ENCODE measurements around the gene FADS2.

Gene FADS2

DNA sequence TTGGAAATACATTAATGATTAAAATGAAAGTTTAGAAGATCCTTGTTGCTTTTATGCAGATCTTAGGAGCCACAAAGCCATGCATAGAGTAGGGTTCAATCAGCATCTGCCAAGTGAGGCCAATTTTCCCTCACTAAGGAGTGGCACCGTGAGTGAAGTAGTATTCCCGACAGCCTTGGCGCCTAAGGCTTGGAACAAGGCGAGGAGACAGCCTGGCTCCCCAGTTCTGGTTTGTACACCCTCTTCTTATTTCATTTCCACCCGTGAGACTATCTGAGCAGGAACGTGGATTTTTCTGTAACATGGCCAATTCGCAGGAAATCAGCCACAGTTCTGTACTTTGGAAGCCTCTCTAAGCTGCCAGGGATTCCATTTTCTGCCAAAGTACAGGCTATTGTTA is 22.6 kb downstream of the FADS2 start:
- H3K36me3 ChIP-seq (ENCODE audit: insufficient read depth, low read length): peaks cover 89% of the 10 kb centered on the region
- H2AFZ ChIP-seq (ENCODE audit: low read depth, low read length): no peak overlapping the region
- H3K9me3 ChIP-seq (ENCODE audit: low read length): no peaks in the 10 kb centered on the region
- no peaks in the 10 kb centered on the region for H3K27me3 ChIP-seq (ENCODE audit: insufficient read depth, low read length)
- no peaks in the 10 kb centered on the region for H3K4me1 ChIP-seq (ENCODE audit: insufficient read depth, low read length)
- H3K4me3 ChIP-seq (ENCODE audit: low read length): no peak overlapping the region

DNA sequence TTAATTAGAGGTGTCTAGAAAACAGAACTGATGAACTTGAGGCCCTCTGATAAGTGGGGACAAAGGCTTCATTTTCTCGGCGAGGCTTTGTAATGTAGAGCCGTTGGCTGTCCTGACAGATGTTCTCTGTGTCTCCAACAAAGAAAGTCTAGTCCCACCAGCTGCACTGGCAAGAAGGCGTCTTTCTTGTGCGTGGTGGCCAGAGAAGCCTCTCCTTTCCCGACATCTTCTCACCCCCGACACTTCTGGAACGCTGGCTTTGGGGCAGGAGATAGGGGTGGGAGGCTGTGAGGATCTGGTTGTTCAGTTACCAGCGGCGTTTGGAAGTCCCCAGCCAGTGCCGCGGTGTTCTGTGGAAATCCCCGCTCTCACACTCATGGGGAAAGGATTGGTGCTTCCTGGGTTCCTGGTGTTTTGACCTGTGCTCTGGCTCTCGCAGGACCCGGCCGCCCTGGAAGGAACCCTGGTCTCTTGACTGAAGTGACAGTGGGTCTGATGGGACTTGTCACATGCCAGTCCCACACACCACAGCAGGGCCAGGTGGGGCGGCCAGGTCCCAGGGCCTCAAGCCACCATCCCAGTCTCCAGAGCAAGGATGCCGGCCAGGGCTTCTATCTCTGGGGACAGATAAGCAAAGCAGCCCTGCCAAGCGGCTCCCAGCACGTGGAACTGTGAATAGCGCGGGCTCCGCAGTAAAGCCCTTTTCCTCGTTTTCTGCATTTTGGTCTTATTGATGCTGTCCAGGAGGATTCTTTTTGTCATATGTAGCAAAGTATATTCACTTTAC is 23.2 kb downstream of the FADS2 start:
- H2AFZ ChIP-seq (ENCODE audit: low read depth, low read length): no peak overlapping the region
- H3K4me1 ChIP-seq (ENCODE audit: insufficient read depth, low read length): no peaks in the 10 kb centered on the region
- H3K9me3 ChIP-seq (ENCODE audit: low read length): no peaks in the 10 kb centered on the region
- peaks cover 91% of the 10 kb centered on the region for H3K36me3 ChIP-seq (ENCODE audit: insufficient read depth, low read length)
- no peak overlapping the region for H3K4me3 ChIP-seq (ENCODE audit: low read length)
- no peaks in the 10 kb centered on the region for H3K27me3 ChIP-seq (ENCODE audit: insufficient read depth, low read length)

DNA sequence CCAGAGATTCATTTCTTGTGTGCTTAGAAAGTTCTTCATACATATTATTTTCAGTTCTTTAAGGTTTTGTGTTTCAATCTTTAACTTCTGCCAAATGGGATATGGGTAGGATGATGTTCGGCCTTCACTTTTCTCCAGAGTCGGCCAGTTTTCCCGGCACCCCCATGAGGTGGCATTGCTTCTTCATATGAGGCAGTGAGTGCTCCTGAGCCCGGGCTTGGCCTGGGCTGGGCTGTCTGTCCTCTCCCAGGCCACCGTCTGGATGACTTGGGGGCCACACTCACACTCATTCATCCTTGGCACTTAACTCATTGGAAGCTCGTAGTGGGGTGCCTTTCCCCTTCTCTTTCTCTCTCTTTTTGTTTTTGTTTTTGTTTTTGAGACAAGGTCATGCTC is 23.8 kb downstream of the FADS2 start:
- Histone ChIP-seq H3K4me3 (ENCODE audit: low read length) (no peak overlapping the region), H3K9me3 (ENCODE audit: low read length) (no peaks in the 10 kb centered on the region), H2AFZ (ENCODE audit: low read depth, low read length) (no peak overlapping the region), H3K36me3 (ENCODE audit: insufficient read depth, low read length) (peaks cover 91% of the 10 kb centered on the region), H3K27me3 (ENCODE audit: insufficient read depth, low read length) (no peaks in the 10 kb centered on the region), H3K4me1 (ENCODE audit: insufficient read depth, low read length) (no peaks in the 10 kb centered on the region)

DNA sequence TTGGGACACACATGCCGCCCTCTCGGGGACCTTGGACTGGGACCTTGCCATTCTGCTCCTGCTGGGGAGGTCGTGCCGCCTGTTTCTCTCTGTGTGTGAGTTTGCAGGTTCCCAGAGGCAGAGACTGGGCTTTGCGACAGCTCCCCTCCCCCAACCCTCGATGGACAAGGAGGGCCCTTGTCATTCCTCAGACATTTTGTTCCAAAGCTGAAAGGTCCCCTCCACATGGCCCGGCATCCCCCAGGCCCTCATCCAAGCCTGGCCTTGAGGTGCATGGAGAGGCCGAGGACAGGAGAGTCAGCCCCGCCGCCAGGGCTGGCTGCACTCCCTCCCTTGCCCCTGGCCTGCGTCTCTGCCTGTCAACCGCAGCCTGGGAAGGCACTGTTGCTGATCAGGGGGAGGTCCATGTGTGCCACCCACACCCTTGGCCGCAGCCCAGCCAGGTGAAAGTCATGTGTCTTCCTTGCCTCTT is 25.6 kb downstream of the FADS2 start:
- Histone ChIP-seq H3K27me3 (ENCODE audit: insufficient read depth, low read length) (no peaks in the 10 kb centered on the region), H3K4me1 (ENCODE audit: insufficient read depth, low read length) (no peaks in the 10 kb centered on the region), H3K36me3 (ENCODE audit: insufficient read depth, low read length) (peaks cover 86% of the 10 kb centered on the region), H2AFZ (ENCODE audit: low read depth, low read length) (no peak overlapping the region), H3K9me3 (ENCODE audit: low read length) (no peaks in the 10 kb centered on the region), H3K4me3 (ENCODE audit: low read length) (no peak overlapping the region)

DNA sequence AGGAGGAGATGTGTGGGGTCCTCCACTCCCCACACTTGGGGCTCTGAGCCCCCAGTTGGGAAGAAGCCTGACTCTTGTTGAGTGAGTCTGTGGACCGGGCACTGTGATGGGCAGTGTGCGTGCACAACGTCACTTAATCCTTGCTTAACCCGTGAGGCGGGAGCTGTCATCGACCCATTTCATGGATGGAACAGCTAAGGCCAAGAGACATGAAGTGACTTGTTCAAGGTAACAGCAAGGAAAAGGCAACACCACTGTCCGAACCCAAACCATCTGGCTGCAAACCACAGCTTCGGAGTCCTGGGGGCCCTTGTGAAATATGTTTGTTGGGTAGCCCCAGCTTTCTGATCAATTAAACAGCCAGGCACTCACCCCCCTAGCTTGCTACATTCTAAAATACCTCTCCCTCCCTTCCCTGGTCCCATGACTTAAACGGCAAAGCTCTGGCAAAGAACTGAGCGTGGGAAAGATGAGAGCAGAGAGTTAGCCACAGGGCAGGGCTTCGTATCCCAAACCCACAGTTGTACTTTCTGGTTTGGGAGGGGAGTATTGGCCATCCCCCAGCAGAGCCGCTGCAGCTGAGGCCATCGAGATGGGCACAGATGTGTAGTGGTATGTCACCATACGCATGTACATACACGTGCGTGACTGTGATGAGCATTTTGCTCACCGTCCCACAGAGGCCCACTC is 26.3 kb downstream of the FADS2 start:
- Histone ChIP-seq H2AFZ (ENCODE audit: low read depth, low read length) (no peak overlapping the region), H3K4me1 (ENCODE audit: insufficient read depth, low read length) (no peaks in the 10 kb centered on the region), H3K4me3 (ENCODE audit: low read length) (no peak overlapping the region), H3K36me3 (ENCODE audit: insufficient read depth, low read length) (peaks cover 85% of the 10 kb centered on the region), H3K9me3 (ENCODE audit: low read length) (no peaks in the 10 kb centered on the region), H3K27me3 (ENCODE audit: insufficient read depth, low read length) (no peaks in the 10 kb centered on the region)

DNA sequence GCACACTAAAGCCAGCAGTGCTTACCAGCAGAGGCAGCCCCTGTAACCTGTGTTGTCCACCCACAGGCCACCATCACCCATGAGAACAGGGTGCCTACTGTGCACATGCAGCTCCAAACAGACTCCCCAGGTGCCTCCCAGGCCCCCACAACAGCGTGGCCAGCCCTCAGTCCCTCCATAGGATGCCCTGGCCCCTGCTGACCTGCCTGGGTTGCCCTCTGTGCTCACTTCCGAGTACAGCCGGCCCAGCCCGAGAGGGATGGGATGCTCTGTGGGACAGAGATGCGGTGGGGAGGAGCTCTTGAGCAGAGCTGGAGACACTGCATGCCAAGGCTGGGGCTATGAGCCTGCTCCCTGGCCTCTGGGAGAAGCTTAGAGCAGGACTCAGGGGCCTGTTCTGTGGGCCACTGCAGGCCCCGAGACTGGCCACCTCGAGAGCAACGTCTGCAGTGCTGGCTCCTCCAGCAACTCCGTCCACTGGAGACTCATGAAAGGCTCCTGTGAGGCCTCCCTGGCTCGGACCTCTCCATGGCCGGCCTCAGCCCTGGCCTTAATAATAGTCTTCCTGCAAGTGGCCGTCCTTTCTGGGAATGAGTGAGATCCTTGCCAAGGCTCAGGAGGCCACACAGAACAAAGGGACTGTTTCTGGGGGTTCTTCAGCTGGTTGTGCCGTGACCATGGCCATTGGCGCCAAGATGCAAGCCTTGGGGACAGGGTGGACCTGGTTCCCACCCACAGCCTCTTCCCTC is 27.0 kb downstream of the FADS2 start:
- Histone ChIP-seq H3K4me3 (ENCODE audit: low read length) (no peak overlapping the region), H3K27me3 (ENCODE audit: insufficient read depth, low read length) (no peaks in the 10 kb centered on the region), H2AFZ (ENCODE audit: low read depth, low read length) (no peak overlapping the region), H3K4me1 (ENCODE audit: insufficient read depth, low read length) (no peaks in the 10 kb centered on the region), H3K9me3 (ENCODE audit: low read length) (no peaks in the 10 kb centered on the region), H3K36me3 (ENCODE audit: insufficient read depth, low read length) (peaks cover 84% of the 10 kb centered on the region)

DNA sequence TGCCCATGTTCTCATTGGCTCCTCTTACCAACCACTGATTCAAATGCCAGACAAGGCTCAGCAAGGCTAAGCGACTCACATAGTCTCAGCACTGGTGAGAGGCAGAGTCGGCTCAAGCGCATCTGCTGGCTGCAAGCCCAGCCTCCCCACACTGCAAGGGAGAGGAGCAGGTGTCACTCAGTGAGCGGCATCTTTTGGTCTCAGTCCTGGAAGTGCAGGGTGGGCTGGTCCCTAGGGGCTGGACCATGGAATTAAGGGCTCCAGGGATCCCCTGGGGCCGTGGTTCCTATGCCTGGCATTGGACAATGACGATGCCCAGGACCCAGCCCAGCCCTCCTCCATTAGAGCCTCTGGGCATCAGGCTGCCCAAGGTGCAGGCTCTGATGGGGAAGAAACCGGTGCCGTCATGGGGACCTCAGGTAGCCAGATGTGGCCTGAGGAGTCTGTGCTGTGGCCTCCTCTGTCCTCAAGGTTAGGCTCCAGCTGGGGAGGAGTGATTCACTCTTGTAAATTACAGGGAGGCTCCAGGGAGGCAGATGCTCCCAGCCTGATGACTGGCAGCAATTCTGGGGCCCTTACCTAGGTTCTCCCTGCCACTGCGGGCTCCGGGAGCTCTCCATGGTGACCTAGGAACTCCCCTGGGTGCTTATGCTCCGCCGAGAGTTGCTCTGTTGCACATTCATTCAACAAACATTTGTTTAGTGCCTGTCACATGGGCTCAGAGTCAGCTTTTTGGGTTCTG is 28.0 kb downstream of the FADS2 start:
- H2AFZ ChIP-seq (ENCODE audit: low read depth, low read length): no peak overlapping the region
- H3K27me3 ChIP-seq (ENCODE audit: insufficient read depth, low read length): no peaks in the 10 kb centered on the region
- H3K9me3 ChIP-seq (ENCODE audit: low read length): no peaks in the 10 kb centered on the region
- H3K36me3 ChIP-seq (ENCODE audit: insufficient read depth, low read length): peaks cover 83% of the 10 kb centered on the region
- H3K4me3 ChIP-seq (ENCODE audit: low read length): no peak overlapping the region
- H3K4me1 ChIP-seq (ENCODE audit: insufficient read depth, low read length): no peaks in the 10 kb centered on the region

DNA sequence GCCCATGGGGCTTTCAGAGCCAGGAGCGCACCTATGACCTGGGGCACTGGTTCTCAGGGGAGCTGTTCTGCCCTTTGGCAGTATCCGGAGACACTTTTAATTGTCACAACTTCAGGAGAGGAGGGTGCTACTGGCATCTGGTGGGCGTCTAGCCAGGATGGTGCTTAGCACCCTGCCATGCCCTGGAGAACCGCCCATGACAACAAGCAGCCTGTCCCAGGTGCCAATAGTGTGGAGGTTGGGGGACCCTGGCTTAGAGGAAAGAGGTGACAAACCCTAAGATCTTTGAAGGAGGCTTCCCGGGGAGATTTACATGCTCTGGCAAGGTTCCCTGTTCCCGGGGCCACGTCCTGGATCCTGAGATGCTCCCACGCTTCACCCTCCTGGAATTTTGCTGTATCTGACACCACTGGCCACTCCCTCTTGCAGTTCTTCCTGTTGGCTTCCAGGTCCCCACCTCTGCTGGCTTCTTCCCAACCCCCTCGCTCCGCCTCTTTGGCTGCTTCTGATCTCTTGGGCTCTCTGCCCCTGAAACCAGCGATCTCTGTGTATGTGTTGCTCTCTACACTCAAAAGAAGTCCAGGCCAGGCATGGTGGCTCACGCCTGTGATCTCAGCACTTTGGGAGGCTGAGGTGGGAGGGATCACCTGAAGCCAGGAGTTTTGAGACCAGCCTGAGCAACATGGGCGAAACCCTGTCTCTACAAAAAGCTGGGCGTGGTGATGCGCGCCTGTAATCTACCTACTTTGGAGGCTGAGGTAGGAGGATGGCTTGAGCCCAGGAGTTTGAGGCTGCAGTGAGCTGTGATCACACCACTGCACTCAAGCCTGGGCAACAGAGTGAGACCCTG is 32.2 kb downstream of the FADS2 start:
- no peaks in the 10 kb centered on the region for H3K27me3 ChIP-seq (ENCODE audit: insufficient read depth, low read length)
- H3K4me3 ChIP-seq (ENCODE audit: low read length): no peak overlapping the region
- peaks cover 83% of the 10 kb centered on the region for H3K36me3 ChIP-seq (ENCODE audit: insufficient read depth, low read length)
- no peak overlapping the region for H2AFZ ChIP-seq (ENCODE audit: low read depth, low read length)
- no peaks in the 10 kb centered on the region for H3K9me3 ChIP-seq (ENCODE audit: low read length)
- no peaks in the 10 kb centered on the region for H3K4me1 ChIP-seq (ENCODE audit: insufficient read depth, low read length)

DNA sequence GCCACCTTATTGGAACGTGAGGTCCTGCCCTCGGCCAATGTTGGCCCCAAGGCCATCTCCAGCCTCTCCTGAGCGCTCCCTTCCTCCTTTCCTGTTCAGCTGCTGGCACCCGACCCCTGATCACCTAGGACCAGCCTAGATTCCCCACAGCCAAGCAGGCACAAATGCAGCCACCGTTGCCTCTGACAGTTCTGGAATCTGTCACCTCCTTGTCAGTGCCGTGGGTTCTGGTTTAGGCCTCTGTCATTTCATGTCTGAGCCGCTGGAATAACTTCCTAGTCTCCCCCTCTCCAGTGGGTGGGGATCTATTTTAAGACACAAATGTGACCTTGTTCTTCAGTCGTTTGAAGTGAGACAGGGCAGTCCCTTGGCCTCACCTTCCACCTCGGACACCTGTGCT is 33.5 kb downstream of the FADS2 start:
- Histone ChIP-seq H3K4me1 (ENCODE audit: insufficient read depth, low read length) (no peaks in the 10 kb centered on the region), H3K4me3 (ENCODE audit: low read length) (no peak overlapping the region), H3K36me3 (ENCODE audit: insufficient read depth, low read length) (peaks cover 83% of the 10 kb centered on the region), H3K27me3 (ENCODE audit: insufficient read depth, low read length) (no peaks in the 10 kb centered on the region), H2AFZ (ENCODE audit: low read depth, low read length) (no peak overlapping the region), H3K9me3 (ENCODE audit: low read length) (no peaks in the 10 kb centered on the region)

DNA sequence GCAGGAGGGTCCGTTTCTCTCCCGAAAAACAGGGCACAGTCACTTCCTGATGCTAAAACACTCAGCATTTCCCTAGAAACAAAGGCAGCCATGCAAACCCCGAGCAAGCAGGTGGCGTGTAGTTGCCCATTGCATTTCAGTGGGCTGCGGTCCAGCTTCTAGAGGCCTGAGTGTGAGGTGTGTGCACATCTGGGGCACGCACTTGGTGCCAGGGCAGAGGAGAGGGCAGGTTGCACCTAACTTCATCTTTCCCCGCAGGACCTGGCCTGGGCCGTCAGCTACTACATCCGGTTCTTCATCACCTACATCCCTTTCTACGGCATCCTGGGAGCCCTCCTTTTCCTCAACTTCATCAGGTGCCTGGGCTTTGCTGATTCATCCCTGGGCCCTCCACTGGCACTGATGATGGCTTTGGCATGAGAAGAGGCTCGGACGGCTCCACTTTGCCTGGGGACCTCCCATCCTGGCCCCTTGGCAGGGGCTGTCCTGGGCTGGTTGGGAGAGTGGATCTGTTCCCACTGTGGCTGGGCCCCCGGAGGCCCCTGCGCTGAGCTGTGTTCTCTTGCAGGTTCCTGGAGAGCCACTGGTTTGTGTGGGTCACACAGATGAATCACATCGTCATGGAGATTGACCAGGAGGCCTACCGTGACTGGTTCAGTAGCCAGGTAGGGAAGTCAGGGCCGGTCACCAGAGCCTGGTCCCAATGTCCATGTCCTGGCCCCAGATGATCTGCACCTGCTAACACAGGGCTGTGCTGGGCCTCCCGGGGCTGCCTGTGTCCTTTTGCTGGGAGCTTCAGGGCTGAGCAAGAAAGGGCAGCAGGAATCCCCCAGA is 34.8 kb downstream of the FADS2 start:
- Histone ChIP-seq H3K27me3 (ENCODE audit: insufficient read depth, low read length) (no peaks in the 10 kb centered on the region), H3K4me3 (ENCODE audit: low read length) (no peak overlapping the region), H3K9me3 (ENCODE audit: low read length) (no peaks in the 10 kb centered on the region), H3K4me1 (ENCODE audit: insufficient read depth, low read length) (no peaks in the 10 kb centered on the region), H3K36me3 (ENCODE audit: insufficient read depth, low read length) (peaks cover 78% of the 10 kb centered on the region), H2AFZ (ENCODE audit: low read depth, low read length) (no peak overlapping the region)

DNA sequence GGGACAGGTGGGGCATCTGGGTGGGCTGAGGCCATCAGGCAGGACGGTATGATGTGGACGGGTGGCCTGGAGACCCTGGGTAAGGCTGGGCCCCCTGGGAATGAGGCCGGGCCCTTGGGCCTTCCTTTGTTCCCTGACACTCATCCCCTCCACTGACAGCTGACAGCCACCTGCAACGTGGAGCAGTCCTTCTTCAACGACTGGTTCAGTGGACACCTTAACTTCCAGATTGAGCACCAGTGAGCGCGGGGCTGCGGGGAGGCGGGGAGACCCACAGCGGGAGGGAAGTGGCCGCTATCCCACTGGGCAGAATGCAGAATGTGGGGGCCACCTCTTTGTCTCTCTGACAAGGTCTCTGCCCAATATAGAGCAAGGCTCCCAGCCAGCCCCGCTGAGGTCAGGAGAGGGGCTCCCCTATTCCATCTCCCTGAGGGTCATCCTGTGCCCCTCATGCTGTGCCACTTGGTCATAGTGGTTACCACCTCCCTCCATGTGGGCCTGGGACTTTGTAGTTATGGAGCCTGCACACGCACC is 35.5 kb downstream of the FADS2 start:
- H3K36me3 ChIP-seq (ENCODE audit: insufficient read depth, low read length): peaks cover 76% of the 10 kb centered on the region
- no peak overlapping the region for H3K4me3 ChIP-seq (ENCODE audit: low read length)
- H3K9me3 ChIP-seq (ENCODE audit: low read length): no peaks in the 10 kb centered on the region
- H2AFZ ChIP-seq (ENCODE audit: low read depth, low read length): no peak overlapping the region
- H3K4me1 ChIP-seq (ENCODE audit: insufficient read depth, low read length): no peaks in the 10 kb centered on the region
- H3K27me3 ChIP-seq (ENCODE audit: insufficient read depth, low read length): no peaks in the 10 kb centered on the region

All from neuron (in vitro differentiated cells).